Measurements from ENCODE around the gene IL11RA.

GRCh38 chr9:34691936-34692315 is 39.9 kb downstream of the IL11RA start:
- TF ChIP-seq CTCF (IDR thresholded peaks at IDR 0.05; ENCODE audit: extremely low read depth in 1 of 2, insufficient read depth in 1 of 2, low read depth in 1 of 2, low read length in 2 of 2), result no peak
- no peak for TF ChIP-seq POLR2A (IDR thresholded peaks at IDR 0.05; ENCODE audit: low read depth, low read length)
- TF ChIP-seq EZH2 (IDR thresholded peaks at IDR 0.05; ENCODE audit: borderline replicate concordance, low read depth, low read length, severe bottlenecking), result no peak
- no peak for TF ChIP-seq POLR2AphosphoS5 (IDR thresholded peaks at IDR 0.05; ENCODE audit: insufficient read depth, low read depth, low read length)
- no peak for TF ChIP-seq GATA2 (IDR thresholded peaks at IDR 0.05; ENCODE audit: insufficient read depth, insufficient read length, low read depth, low read length)
- TF ChIP-seq MYC (IDR thresholded peaks at IDR 0.05; ENCODE audit: low read depth, low read length), result no peak
- TF ChIP-seq JUN (IDR thresholded peaks at IDR 0.05; ENCODE audit: borderline replicate concordance, insufficient read depth, insufficient read length, low read depth), result no peak
